Measurements from ENCODE around the gene MSRB1.

DNA sequence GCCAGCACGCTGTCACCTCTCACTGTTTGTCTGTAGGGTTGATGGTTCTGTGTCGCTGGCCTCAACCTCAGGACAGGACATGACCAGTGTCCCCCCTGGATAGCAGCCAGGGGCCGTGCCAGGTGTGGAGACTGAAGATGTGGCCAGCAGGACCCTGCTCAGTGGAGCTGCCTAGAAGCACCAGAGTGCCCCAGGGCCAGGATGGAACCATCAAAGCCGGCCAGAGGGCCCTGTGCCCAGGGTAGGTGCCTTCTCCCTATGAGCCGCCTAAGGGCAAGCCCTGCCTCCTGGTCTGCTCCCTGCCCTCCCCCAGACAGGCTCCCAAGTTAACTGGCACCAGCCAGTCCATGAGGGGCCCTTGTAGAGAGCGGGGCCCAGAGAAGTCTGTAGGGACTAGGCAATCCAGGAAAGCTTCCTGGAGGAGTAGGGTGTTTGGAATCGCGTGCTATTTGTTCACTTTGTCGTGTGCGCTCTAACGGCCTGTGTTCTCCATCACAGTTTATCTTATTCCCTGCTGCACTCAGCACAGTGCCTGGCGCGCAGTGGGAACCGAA, 15.8 kb upstream of the MSRB1 start:
- TF ChIP-seq GATA2 (IDR thresholded peaks at IDR 0.05; ENCODE audit: low read depth, low read length): no peak
- no peak for TF ChIP-seq GATA3 (IDR thresholded peaks at IDR 0.05; ENCODE audit: low read depth, low read length)

Data from SH-SY5Y (cell line).